ENCODE data around the gene CRYGB.

CRYGB gene

DNA sequence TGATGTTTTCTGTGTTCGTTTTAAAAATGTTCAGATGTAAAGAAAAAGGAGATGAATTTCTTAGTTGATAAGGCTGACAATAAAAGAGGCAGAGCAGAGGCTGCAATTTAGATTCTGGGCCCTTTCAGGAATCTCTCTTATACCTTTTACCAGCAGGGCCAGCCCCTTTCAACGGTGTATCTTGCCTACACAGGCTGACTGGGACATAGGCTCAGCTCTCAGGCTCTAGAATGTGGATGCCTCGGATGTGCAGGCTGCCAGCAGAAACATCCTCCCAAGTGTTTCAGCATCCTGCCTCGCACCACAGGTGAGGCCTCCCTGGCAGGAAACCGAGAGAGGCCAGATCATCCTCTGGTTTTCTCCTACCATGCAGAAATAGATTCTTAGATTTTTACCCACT, 40.5 kb upstream of the CRYGB start:
- H3K4me3 ChIP-seq (ENCODE audit: low read depth, low read length), result no peak overlapping the region
- TF ChIP-seq, protein P1, sequence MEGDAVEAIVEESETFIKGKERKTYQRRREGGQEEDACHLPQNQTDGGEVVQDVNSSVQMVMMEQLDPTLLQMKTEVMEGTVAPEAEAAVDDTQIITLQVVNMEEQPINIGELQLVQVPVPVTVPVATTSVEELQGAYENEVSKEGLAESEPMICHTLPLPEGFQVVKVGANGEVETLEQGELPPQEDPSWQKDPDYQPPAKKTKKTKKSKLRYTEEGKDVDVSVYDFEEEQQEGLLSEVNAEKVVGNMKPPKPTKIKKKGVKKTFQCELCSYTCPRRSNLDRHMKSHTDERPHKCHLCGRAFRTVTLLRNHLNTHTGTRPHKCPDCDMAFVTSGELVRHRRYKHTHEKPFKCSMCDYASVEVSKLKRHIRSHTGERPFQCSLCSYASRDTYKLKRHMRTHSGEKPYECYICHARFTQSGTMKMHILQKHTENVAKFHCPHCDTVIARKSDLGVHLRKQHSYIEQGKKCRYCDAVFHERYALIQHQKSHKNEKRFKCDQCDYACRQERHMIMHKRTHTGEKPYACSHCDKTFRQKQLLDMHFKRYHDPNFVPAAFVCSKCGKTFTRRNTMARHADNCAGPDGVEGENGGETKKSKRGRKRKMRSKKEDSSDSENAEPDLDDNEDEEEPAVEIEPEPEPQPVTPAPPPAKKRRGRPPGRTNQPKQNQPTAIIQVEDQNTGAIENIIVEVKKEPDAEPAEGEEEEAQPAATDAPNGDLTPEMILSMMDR (IDR thresholded peaks at IDR 0.05; ENCODE audit: borderline replicate concordance, insufficient read depth, low read depth, low read length), result no peak

DNA sequence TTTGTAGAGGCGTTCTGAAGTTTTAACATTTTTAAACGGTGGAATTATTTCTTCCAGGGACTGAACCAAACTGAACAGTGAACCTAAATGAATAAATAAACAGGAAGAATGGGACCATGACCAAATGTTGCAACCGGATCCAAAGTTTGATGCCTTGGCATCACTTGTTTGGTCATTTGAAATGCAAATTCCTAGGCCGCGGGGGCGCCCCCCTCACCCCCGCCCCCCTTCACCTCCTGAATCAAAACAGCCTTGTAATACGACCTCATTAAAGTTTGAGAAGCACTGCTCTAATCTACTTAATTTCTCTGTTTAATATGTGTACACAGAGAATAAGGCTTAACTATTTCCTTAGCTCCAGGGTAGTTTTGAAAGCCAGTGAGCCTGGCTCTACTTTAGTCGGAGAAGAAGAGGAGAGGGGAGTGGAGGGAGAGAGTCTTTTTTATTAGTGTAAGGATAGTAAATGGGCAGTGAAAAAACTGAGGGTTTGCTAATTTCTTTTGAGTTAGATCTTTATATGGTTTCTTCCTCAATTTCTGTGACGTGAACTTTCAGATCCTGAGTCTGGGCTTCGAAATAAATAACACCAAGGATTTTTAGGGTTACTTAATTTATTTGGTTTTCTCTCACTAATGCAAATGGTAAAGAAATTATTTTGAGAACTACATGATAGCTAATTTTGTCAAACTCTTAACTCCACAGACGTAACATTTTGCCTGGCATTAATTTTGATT, 38.2 kb upstream of the CRYGB start:
- TF ChIP-seq, protein P1 (IDR thresholded peaks at IDR 0.05; ENCODE audit: borderline replicate concordance, insufficient read depth, low read depth, low read length), result no peak
- H3K4me3 ChIP-seq (ENCODE audit: low read depth, low read length), result no peak overlapping the region

DNA sequence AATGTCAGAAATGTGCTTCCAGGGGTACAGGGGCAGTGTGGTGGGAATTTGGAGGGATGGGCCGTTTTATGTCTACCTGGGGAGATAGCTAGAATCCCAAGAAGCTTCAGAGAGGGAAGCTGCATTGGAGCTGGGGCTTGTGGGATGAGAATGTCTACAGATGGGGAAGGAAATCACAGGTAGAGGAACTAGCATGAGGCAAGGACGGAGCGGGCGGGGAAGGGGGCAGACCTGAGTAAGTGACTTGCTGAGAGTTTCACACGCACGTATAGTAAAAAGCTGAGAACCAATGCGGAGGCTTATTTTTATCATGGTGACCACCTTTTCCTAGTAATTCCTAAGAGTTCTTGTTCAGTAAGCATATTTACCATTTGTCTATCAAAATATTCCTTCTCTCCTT, 37.6 kb upstream of the CRYGB start:
- H3K4me3 ChIP-seq (ENCODE audit: low read depth, low read length), result no peak overlapping the region
- TF ChIP-seq, protein P1 (IDR thresholded peaks at IDR 0.05; ENCODE audit: borderline replicate concordance, insufficient read depth, low read depth, low read length), result no peak

DNA sequence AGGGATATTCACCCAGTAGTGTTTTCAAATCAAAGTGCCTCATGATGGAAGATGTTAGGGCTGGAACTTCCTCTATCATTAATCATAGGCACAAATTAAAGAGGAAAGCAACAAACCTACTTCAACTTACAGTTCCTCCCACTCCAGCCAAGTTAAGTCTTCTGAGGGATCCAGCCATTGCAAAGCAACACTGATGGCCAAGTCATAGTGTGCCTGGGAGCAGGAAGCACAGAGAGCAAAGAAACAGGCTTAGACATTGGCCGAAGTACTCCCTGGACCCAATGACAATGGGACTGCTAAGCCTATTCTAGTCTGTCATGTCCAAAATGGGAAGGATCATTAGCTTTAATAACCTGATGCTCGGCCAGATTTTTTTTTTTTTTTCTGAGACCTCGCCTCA, 36.9 kb upstream of the CRYGB start:
- TF ChIP-seq, protein P1 (IDR thresholded peaks at IDR 0.05; ENCODE audit: borderline replicate concordance, insufficient read depth, low read depth, low read length), result no peak

DNA sequence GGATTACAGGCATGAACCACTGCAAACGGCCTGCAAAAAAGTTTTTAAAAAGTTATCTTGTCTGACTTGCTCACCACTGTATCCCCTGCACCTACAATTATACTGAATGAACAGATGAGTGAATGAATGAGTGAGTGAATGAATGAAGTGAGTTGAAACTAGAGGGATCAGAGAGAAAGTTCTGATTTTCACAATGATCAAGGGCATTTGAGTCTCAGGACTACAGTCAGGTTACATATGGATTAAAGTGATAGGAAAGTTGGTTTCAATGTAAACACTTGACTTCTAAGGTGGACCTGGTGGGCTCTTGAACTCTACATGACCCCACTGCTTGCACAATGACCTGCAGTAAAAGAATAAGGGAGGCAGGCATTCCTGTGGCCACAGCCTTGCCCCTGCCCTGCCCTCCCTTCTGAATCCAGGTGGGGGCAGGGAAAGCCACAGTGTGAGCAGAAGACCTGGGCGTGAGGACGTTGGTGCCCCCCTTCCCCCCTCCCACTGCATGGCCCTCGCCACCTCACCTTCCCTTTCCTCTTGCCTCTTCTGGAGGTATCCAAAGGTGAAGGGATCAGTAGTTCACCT, 33.2 kb upstream of the CRYGB start:
- TF ChIP-seq, protein P1 (IDR thresholded peaks at IDR 0.05; ENCODE audit: borderline replicate concordance, insufficient read depth, low read depth, low read length), result no peak
- no peak overlapping the region for H3K4me3 ChIP-seq (ENCODE audit: low read depth, low read length)

More for the DNA sequence above, 36.9 kb upstream of the CRYGB start:
- no peak overlapping the region for H3K4me3 ChIP-seq (ENCODE audit: low read depth, low read length)

DNA sequence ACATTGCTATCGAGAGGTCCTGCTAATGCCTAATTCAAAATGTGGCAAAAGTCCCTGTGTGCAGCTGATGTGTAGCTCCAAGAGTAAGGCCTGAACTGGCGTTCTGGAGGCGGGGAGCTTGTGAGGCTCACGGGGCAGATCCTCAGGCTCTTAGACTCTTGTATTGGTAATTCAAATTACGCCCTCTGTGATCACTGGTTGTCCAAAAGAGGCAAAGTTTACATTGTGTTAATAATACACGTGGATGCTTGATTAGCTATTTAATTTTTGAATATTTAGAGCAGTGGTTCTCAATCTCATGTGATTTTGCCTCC, 29.8 kb upstream of the CRYGB start:
- TF ChIP-seq, protein P1 (IDR thresholded peaks at IDR 0.05; ENCODE audit: borderline replicate concordance, insufficient read depth, low read depth, low read length), result no peak
- no peak overlapping the region for H3K4me3 ChIP-seq (ENCODE audit: low read depth, low read length)

All from GM12875 (cell line).